PC-3 (cell line): ENCODE data around the gene WDR36.

Source experiments
- CTCF ChIP-seq: fragments of 300-600 bp; sonication (generic); conservative IDR thresholded peaks from 2 replicates; pipeline ENCODE4 v1.5.1; 2017; ENCODE audit warnings: antibody characterized with exemption, low read depth, mild to moderate bottlenecking, low read length
- EZH2 ChIP-seq: fragments of 300-600 bp; sonication (generic); IDR thresholded peaks from one replicate; pipeline ENCODE4 v1.6.1; 2017; ENCODE audit warnings: antibody characterized with exemption, mild to moderate bottlenecking, low read length; ENCODE audit not compliant: unreplicated experiment

- TF ChIP-seq CTCF, result no peak
- TF ChIP-seq EZH2, result no peak
Observed at GRCh38 chr5:111127453-111128195, 35.5 kb downstream of the WDR36 start.
